Thyroid gland (tissue), 4 donors: ENCODE data around the gene RREB1. TPM values are rescaled to one million over a fixed set of nuclear protein-coding genes. Genes with fewer than 3 reads are reported as not detected.

ENCODE experiments used
- DNase-seq, 2 donors: peaks; one replicate each; pipeline ENCODE4 v3.0.0-alpha.2; 2019
- H3K27ac ChIP-seq, 3 donors: fragments of 200-600 bp; sonication (generic); 1 replicate in 2 of 3; 2 replicates in 1 of 3; pipeline ENCODE4 v1.5.1; 2016 to 2019; ENCODE audit warnings: mild to moderate bottlenecking in 1 of 3, moderate library complexity in 1 of 3
- H3K27me3 ChIP-seq: fragments of 200-600 bp; sonication (generic); one replicate; pipeline ENCODE4 v1.5.1; 2019
- H3K36me3 ChIP-seq, 2 donors: fragments of 200-600 bp; sonication (generic); one replicate each; pipeline ENCODE4 v1.5.1; 2016 to 2019
- H3K4me1 ChIP-seq, 2 donors: fragments of 200-600 bp; sonication (generic); one replicate each; pipeline ENCODE4 v1.5.1; 2017 to 2019
- H3K4me3 ChIP-seq, 3 donors: fragments of 200-600 bp; sonication (generic); replicated peaks in 1 of 3; 1 replicate in 2 of 3; 2 replicates in 1 of 3; pipeline ENCODE4 v1.5.1; 2016; ENCODE audit warnings: mild to moderate bottlenecking in 1 of 3
- H3K9me3 ChIP-seq: fragments of 200-600 bp; sonication (generic); one replicate; pipeline ENCODE4 v1.5.1; 2017
- CTCF ChIP-seq, 6 experiments: fragments of 200-600 bp in 3 of 6; fragments of 450-650 bp in 3 of 6; sonication (generic) in 3 of 6; IDR thresholded peaks; one replicate each; pipeline ENCODE4 v1.5.1; 2016 to 2019; ENCODE audit warnings: antibody characterized with exemption in 6 of 6, mild to moderate bottlenecking in 2 of 6, inconsistent platforms in 1 of 6, moderate library complexity in 1 of 6
- POLR2A ChIP-seq, 2 donors: fragments of 450-650 bp; IDR thresholded peaks; one replicate each; pipeline ENCODE4 v1.6.1; 2017; ENCODE audit warnings: antibody characterized with exemption in 2 of 2, mild to moderate bottlenecking in 2 of 2, moderate library complexity in 1 of 2
- WGBS, 2 donors: methylation state at CpG; one replicate each; pipeline ENCODE4 v1.1.5; 2017; 5-methylcytosine and 5-hydroxymethylcytosine counted together
- intact Hi-C: fragments of 100-400 bp; cut with DNase I; formaldehyde crosslinking; loops from one replicate; pipeline ENCODE4 v1.15.1; 2023
- total RNA-seq, 4 donors: library from RNA; depleted of rRNA; stranded (reverse); fragments of >200 nt; gene quantifications; one replicate each; pipeline ENCODE4 v1.2.3, GENCODE V29; 2016

Gene RREB1
- total RNA-seq, 4 donors from 2014 or later = 48.0 to 91.3 (median 57.1) TPM

GRCh38 chr6:7195339-7196018 lies 87.7 kb downstream of the RREB1 start:
- no peaks in the 10 kb centered on the region for H3K36me3 ChIP-seq
- intact Hi-C loops = no loop called here
- 68% methylated on average over 9 of the region's 9 CpGs for WGBS, 2 donors
- peak overlapping the region in 2 of 3 donors; percentile 47 to 58 for H3K27ac ChIP-seq
- H3K9me3 ChIP-seq = no peaks in the 10 kb centered on the region
- no peak overlapping the region for H3K4me3 ChIP-seq
- H3K27me3 ChIP-seq = no peaks in the 10 kb centered on the region
- TF ChIP-seq POLR2A (IDR thresholded peaks at IDR 0.05) = no peak
- no peak for TF ChIP-seq CTCF (IDR thresholded peaks at IDR 0.05)
- H3K4me1 ChIP-seq = peaks cover 21 to 23% of the 10 kb centered on the region in 2 donors
- DNase-seq = no peak

- Histone ChIP-seq H3K4me1 (peaks cover 26% of the 10 kb centered on the region in 2 donors), H3K27me3 (no peaks in the 10 kb centered on the region), H3K9me3 (no peaks in the 10 kb centered on the region), H3K4me3 (no peak overlapping the region), H3K36me3 (no peaks in the 10 kb centered on the region), H3K27ac (peak overlapping the region in 2 of 3 donors; percentile 47 to 58)
- intact Hi-C loops = no loop called here
- DNase-seq = peak; percentile 52 to 55
- TF ChIP-seq CTCF (IDR thresholded peaks at IDR 0.05) (no peak), POLR2A (IDR thresholded peaks at IDR 0.05) (no peak)
- WGBS, 2 donors = 19 to 29% methylated on average over 7 of the region's 7 CpGs
Observed at GRCh38 chr6:7196019-7196402, 88.2 kb downstream of the RREB1 start.

- Histone ChIP-seq H3K36me3 (no peaks in the 10 kb centered on the region), H3K4me1 (peaks cover 30 to 32% of the 10 kb centered on the region in 2 donors), H3K27ac (peak overlapping the region in 2 of 3 donors; percentile 58), H3K4me3 (no peak overlapping the region), H3K27me3 (no peaks in the 10 kb centered on the region), H3K9me3 (no peaks in the 10 kb centered on the region)
- TF ChIP-seq POLR2A (IDR thresholded peaks at IDR 0.05) (no peak), CTCF (IDR thresholded peaks at IDR 0.05) (no peak)
- DNase-seq = no peak
- intact Hi-C loops = no loop called here
- 67 to 71% methylated on average over 4 of the region's 4 CpGs for WGBS, 2 donors
Observed at GRCh38 chr6:7196685-7197283, 89.0 kb downstream of the RREB1 start.

- TF ChIP-seq POLR2A (IDR thresholded peaks at IDR 0.05) = no peak
- no peak for TF ChIP-seq CTCF (IDR thresholded peaks at IDR 0.05)
- H3K4me3 ChIP-seq = no peak overlapping the region
- H3K27me3 ChIP-seq = no peaks in the 10 kb centered on the region
- peaks cover 40 to 41% of the 10 kb centered on the region in 2 donors for H3K4me1 ChIP-seq
- no peaks in the 10 kb centered on the region for H3K9me3 ChIP-seq
- H3K36me3 ChIP-seq = no peaks in the 10 kb centered on the region
- no peak for DNase-seq
- H3K27ac ChIP-seq = no peak overlapping the region
- intact Hi-C loops = no loop called here
- WGBS, 2 donors = 96 to 98% methylated on average over 6 of the region's 6 CpGs
Observed at GRCh38 chr6:7197747-7198146, 90.0 kb downstream of the RREB1 start.
